Mesothelial cell of epicardium (in vitro differentiated cells): ENCODE data around the gene PXK. TPM values are rescaled to one million over a fixed set of nuclear protein-coding genes. Genes with fewer than 3 reads are reported as not detected.

Experiments
- DNase-seq, 2 experiments: peaks; one replicate each; pipeline ENCODE4 v3.0.0; 2021; ENCODE audit warnings: low spot score in 2 of 2; ENCODE audit not compliant: unreplicated experiment in 2 of 2
- H3K27ac Mint-ChIP-seq: 2 replicates; pipeline ENCODE4 v1.8.0; 2021; ENCODE audit warnings: mixed read lengths
- H3K27me3 Mint-ChIP-seq: 2 replicates; pipeline ENCODE4 v1.8.0; 2021; ENCODE audit warnings: low read depth, mixed read lengths
- H3K36me3 Mint-ChIP-seq: 2 replicates; pipeline ENCODE4 v1.8.0; 2021; ENCODE audit warnings: mixed read lengths
- H3K4me1 Mint-ChIP-seq: 2 replicates; pipeline ENCODE4 v1.8.0; 2021; ENCODE audit warnings: mixed read lengths
- H3K4me3 Mint-ChIP-seq: 2 replicates; pipeline ENCODE4 v1.8.0; 2021; ENCODE audit warnings: mild to moderate bottlenecking, moderate library complexity, mixed read lengths
- H3K9me3 Mint-ChIP-seq: 2 replicates; pipeline ENCODE4 v1.8.0; 2021; ENCODE audit warnings: mixed read lengths
- total RNA-seq: library from RNA; stranded (reverse); gene quantifications from 3 replicates; pipeline ENCODE4 v1.2.1, GENCODE V29; 2021
- TF ChIP-seq, protein P1 (sequence below): fragments of 200-600 bp; sonication (generic); IDR thresholded peaks from one replicate; pipeline ENCODE4 v1.5.0; 2021; ENCODE audit warnings: antibody characterized with exemption; ENCODE audit not compliant: unreplicated experiment

PXK gene
- total RNA-seq, 1 donor from 2014 or later = 15.9 TPM

DNA sequence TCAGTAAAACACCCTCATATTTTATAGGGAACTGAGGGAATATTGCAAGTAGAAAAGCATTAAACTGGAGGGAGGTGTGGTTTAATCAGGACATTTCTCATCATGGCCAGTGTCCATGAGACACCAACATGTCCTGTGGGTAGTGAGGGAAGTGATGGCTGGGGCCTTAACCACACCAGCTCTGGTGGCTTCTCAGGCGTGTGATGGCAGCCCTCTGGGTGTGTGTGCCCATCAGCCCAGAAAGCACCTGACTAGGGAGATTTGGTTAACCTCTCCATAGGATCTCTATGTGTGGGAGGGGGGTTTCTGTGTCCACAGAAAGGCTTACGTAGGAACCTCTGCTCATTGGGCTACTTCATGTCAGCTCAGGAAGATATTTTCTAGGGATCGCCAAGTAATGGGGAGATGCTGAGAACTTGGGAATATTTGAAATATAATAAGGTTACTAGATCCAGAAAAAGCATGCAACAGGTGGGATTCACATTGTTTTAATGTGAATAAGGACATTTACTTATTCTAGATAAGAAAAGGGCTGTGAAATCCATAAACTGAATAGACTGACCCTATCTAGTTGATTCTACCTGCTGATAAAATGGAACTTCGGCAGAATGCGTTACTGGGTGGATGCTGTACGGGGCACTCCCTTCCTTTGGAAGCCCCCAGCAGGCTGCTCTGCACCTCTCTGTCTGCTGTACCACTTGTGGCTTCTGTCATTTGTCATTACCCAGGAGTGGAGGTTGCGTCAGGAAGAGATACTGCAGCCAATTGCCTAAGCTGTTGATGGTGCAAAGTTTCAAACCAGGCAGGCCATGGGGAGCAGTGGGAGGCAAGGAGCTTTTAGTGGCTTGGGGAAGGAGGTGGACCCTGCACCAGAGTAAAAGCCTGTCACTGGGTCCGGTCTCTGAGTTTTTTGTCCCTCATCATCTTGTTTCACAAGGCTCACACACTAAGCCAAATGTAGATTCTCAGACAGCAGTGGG is 79.4 kb downstream of the PXK start:
- no peak for DNase-seq
- no peak overlapping the region for H3K4me3 Mint-ChIP-seq
- no peak overlapping the region for H3K27ac Mint-ChIP-seq
- H3K4me1 Mint-ChIP-seq = peaks cover 10% of the 10 kb centered on the region
- H3K27me3 Mint-ChIP-seq = no peaks in the 10 kb centered on the region
- H3K9me3 Mint-ChIP-seq = peaks cover 5% of the 10 kb centered on the region
- peaks cover 11% of the 10 kb centered on the region for H3K36me3 Mint-ChIP-seq
- TF ChIP-seq, protein P1, sequence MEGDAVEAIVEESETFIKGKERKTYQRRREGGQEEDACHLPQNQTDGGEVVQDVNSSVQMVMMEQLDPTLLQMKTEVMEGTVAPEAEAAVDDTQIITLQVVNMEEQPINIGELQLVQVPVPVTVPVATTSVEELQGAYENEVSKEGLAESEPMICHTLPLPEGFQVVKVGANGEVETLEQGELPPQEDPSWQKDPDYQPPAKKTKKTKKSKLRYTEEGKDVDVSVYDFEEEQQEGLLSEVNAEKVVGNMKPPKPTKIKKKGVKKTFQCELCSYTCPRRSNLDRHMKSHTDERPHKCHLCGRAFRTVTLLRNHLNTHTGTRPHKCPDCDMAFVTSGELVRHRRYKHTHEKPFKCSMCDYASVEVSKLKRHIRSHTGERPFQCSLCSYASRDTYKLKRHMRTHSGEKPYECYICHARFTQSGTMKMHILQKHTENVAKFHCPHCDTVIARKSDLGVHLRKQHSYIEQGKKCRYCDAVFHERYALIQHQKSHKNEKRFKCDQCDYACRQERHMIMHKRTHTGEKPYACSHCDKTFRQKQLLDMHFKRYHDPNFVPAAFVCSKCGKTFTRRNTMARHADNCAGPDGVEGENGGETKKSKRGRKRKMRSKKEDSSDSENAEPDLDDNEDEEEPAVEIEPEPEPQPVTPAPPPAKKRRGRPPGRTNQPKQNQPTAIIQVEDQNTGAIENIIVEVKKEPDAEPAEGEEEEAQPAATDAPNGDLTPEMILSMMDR = no peak

DNA sequence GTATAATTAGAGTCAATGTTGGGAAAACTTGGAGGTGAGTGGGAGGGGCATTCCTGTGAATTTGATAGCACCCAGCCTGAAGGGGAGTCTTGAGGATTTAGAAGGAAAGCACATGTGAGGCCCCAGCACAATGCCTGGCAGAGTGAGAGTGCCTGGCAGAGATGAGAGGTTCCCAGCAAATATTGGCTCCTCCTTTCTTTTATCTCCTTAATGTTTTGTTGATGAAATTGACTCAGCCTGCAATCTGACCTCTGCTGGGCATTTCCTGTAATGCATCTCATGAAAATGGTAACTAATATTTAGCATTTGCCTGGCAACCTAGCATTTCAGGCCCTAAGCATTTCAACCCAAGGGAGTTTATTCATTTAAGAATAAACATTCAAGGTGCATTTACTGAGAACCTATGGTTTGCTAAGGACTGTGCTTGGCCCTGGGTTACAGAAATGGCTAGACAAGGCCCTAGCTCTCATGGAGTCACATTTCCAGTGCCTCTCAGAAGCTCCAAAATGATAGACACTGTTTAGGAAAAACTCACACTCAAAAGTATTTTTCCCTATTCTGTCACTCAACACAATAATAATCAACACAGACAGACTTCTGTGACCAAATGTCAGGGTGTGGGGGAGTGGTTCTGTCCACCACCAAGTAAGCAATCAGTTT is 82.0 kb downstream of the PXK start:
- Mint-ChIP-seq H3K27me3 (no peaks in the 10 kb centered on the region), H3K4me3 (no peak overlapping the region), H3K27ac (peak overlapping the region; percentile 57), H3K9me3 (no peaks in the 10 kb centered on the region), H3K4me1 (peaks cover 10% of the 10 kb centered on the region), H3K36me3 (no peaks in the 10 kb centered on the region)
- peak in 1 of 2 experiments; percentile 49 for DNase-seq
- TF ChIP-seq, protein P1 = peak; percentile 88

DNA sequence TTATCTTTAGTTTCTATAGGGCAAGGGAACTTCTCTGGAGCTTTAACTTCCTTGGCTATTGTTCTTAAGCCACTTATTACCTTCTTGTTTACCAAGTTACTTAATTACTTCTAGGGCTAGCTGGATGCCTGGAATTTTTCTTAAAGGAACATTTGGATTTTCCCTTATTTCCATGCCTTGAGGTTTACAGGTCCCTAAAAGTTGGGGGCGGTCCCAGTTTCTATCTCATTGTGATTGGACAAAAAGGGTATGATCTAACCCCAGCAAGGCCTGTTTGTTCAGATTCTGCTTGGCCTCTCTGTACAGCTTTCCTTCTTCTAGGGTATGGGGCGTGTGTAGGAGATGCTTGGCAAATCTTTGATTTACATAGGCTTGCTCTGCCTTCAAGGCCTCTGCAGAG is 83.5 kb downstream of the PXK start:
- H3K36me3 Mint-ChIP-seq = no peaks in the 10 kb centered on the region

DNA sequence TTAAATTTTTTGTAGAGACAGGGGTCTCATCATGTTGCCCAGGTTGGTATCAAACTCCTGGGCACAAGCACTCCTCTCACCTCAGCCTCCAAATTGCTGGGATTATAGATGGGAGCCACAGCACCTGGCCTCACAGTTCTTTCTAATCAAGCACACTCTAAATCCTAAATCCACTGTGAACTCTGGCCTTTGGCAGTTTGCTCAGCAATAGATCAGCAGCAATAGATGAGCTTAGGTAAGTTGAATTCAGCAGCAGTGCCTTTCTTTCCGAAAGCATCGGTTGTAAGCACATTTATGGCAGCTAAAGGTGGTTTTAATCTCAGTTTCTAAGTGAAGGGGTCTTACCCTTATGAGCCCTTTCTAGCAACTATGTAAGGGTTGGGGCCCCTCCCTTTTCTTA is 84.4 kb downstream of the PXK start:
- TF ChIP-seq, protein P1 = no peak
- H3K27me3 Mint-ChIP-seq = no peaks in the 10 kb centered on the region
- H3K36me3 Mint-ChIP-seq = peaks cover 4% of the 10 kb centered on the region
- no peak overlapping the region for H3K27ac Mint-ChIP-seq
- H3K9me3 Mint-ChIP-seq = no peaks in the 10 kb centered on the region
- no peak overlapping the region for H3K4me3 Mint-ChIP-seq
- no peak for DNase-seq
- peaks cover 10% of the 10 kb centered on the region for H3K4me1 Mint-ChIP-seq

More for the DNA sequence above, 83.5 kb downstream of the PXK start:
- no peaks in the 10 kb centered on the region for H3K9me3 Mint-ChIP-seq
- peak overlapping the region; percentile 43 for H3K27ac Mint-ChIP-seq
- H3K4me3 Mint-ChIP-seq = no peak overlapping the region
- TF ChIP-seq, protein P1 = no peak
- no peaks in the 10 kb centered on the region for H3K27me3 Mint-ChIP-seq
- peaks cover 10% of the 10 kb centered on the region for H3K4me1 Mint-ChIP-seq
- DNase-seq = no peak

DNA sequence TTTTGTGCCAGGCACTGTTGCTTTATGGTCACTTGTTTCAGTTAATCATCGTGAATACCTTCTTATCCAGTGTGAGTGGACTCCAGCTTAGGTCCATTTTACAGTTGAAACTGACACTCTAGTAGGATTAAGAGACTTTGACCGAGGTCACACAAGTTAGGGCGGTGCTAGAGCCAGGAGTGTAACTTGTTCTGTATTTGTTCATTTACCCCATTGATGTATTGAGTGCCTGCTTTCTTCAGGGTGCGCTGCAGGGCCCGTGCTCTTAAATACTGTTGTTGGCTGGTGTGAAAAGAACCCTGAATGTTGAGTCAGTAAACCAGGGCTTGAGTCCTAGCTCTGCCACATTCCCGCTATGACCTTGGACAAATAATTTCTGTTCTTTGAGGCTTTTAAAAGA is 85.5 kb downstream of the PXK start:
- Mint-ChIP-seq H3K36me3 (peaks cover 5% of the 10 kb centered on the region), H3K27ac (no peak overlapping the region), H3K9me3 (no peaks in the 10 kb centered on the region), H3K4me1 (peaks cover 10% of the 10 kb centered on the region), H3K27me3 (no peaks in the 10 kb centered on the region), H3K4me3 (no peak overlapping the region)
- TF ChIP-seq, protein P1 = no peak
- no peak for DNase-seq
